C4-2B (cell line): ENCODE data around the gene TGFBR3.

ENCODE experiments used
- ZFX ChIP-seq: fragments of 450-650 bp; IDR thresholded peaks from 2 replicates; pipeline ENCODE4 v1.6.1; 2017
- TF ChIP-seq, protein P1 (sequence below): fragments of 450-650 bp; conservative IDR thresholded peaks from 2 replicates; pipeline ENCODE4 v1.5.1; 2017; ENCODE audit warnings: mild to moderate bottlenecking

GRCh38 chr1:91818713-91818975 is 67.3 kb downstream of the TGFBR3 start:
- TF ChIP-seq, protein P1, sequence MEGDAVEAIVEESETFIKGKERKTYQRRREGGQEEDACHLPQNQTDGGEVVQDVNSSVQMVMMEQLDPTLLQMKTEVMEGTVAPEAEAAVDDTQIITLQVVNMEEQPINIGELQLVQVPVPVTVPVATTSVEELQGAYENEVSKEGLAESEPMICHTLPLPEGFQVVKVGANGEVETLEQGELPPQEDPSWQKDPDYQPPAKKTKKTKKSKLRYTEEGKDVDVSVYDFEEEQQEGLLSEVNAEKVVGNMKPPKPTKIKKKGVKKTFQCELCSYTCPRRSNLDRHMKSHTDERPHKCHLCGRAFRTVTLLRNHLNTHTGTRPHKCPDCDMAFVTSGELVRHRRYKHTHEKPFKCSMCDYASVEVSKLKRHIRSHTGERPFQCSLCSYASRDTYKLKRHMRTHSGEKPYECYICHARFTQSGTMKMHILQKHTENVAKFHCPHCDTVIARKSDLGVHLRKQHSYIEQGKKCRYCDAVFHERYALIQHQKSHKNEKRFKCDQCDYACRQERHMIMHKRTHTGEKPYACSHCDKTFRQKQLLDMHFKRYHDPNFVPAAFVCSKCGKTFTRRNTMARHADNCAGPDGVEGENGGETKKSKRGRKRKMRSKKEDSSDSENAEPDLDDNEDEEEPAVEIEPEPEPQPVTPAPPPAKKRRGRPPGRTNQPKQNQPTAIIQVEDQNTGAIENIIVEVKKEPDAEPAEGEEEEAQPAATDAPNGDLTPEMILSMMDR, result no peak
- no peak for TF ChIP-seq ZFX
